Panc1 (cell line): ENCODE results near the gene C13orf46. TPM values are rescaled to one million over a fixed set of nuclear protein-coding genes. Genes with fewer than 3 reads are reported as not detected.

ENCODE experiments used
- ATAC-seq: fragments of 200-7000 bp; cut with Tn5 transposase; 2 replicates; pipeline ENCODE4 v1.9.1; 2020; ENCODE audit warnings: mild to moderate bottlenecking, moderate library complexity
- BruUV-seq: library from RNA; stranded (reverse); fragments of 400-500 nt; replicated peaks from 2 replicates; lab custom pipeline; 2021; lab: Mats Ljungman, UMichigan
- CTCF ChIA-PET: fragments of 300-600 bp; sonication (Branson Sonifier 250); formaldehyde crosslinking; loops from one replicate; lab custom pipeline; 2022; ENCODE audit warnings: antibody characterized with exemption; lab: Charles Lee
- POLR2A ChIA-PET: fragments of 300-600 bp; sonication (Branson Sonifier 250); formaldehyde crosslinking; loops from one replicate; lab custom pipeline; 2022; ENCODE audit warnings: antibody characterized with exemption; lab: Charles Lee
- DNase-seq: peaks from one replicate; pipeline ENCODE4 v3.0.0-alpha.2; 2010; ENCODE audit warnings: low read depth, low spot score
- H3K27ac ChIP-seq: 2 replicates; pipeline ENCODE4 v1.5.1; 2011; ENCODE audit warnings: mild to moderate bottlenecking, low read length, inconsistent platforms
- H3K27me3 ChIP-seq: fragments of 200-500 bp; sonication (Bioruptor generic); 2 replicates; pipeline ENCODE4 v1.6.0; 2014; ENCODE audit warnings: low read length, inconsistent platforms; ENCODE audit not compliant: control insufficient read depth, insufficient read depth
- H3K36me3 ChIP-seq: fragments of 200-500 bp; sonication (Bioruptor generic); 2 replicates; pipeline ENCODE4 v1.5.1; 2014; ENCODE audit warnings: inconsistent platforms, mild to moderate bottlenecking, low read length, moderate library complexity; ENCODE audit not compliant: control insufficient read depth, insufficient read depth
- H3K4me1 ChIP-seq: 2 replicates; pipeline ENCODE4 v1.5.1; 2011; ENCODE audit warnings: inconsistent platforms, mild to moderate bottlenecking, low read length, moderate library complexity; ENCODE audit not compliant: control insufficient read depth, insufficient read depth
- H3K4me3 ChIP-seq, 2 experiments: 2 replicates each; pipeline ENCODE4 v1.5.1; 2011 to 2012; ENCODE audit warnings: low read depth in 2 of 2, low read length in 2 of 2, mild to moderate bottlenecking in 2 of 2, inconsistent platforms in 1 of 2, moderate library complexity in 1 of 2
- H3K9me3 ChIP-seq: fragments of 200-500 bp; sonication (Bioruptor generic); 2 replicates; pipeline ENCODE4 v1.5.1; 2014; ENCODE audit warnings: low read depth, mild to moderate bottlenecking, inconsistent platforms, low read length, moderate library complexity; ENCODE audit not compliant: control insufficient read depth, insufficient read depth
- CTCF ChIP-seq: fragments of 450-650 bp; IDR thresholded peaks from 2 replicates; pipeline ENCODE4 v1.5.1; 2017; ENCODE audit warnings: mild to moderate bottlenecking
- POLR2AphosphoS5 ChIP-seq: IDR thresholded peaks from 2 replicates; pipeline ENCODE4 v1.6.1; 2012; ENCODE audit warnings: mild to moderate bottlenecking, low read depth, low read length, moderate library complexity
- SIN3A ChIP-seq: IDR thresholded peaks from 2 replicates; pipeline ENCODE4 v1.6.1; 2012; ENCODE audit warnings: low read depth, mild to moderate bottlenecking, low read length, moderate library complexity, borderline replicate concordance; ENCODE audit not compliant: insufficient read depth
- TCF7L2 ChIP-seq: IDR thresholded peaks from 2 replicates; pipeline ENCODE4 v1.6.1; 2011; ENCODE audit warnings: mild to moderate bottlenecking, low read depth, low read length, inconsistent platforms
- in situ Hi-C: cut with HindIII; loops from 2 replicates; pipeline ENCODE4 v1.10.0; 2016; ENCODE audit warnings: low sequenced_read_pairs, low pct_unique_long_range_greater_than_20kb
- intact Hi-C: fragments of 100-400 bp; cut with micrococcal nuclease; formaldehyde crosslinking; loops from one replicate; pipeline ENCODE4 v1.10.0; 2022; ENCODE audit not compliant: unreplicated experiment
- total RNA-seq: library from RNA; stranded (reverse); gene quantifications from one replicate; pipeline ENCODE4 v1.2.1, GENCODE V29; 2021; ENCODE audit not compliant: unreplicated experiment
- TF ChIP-seq, protein P1 (sequence below), 2 experiments: IDR thresholded peaks; 2 replicates each; pipeline ENCODE4 v1.6.1; 2011 to 2012; ENCODE audit warnings: low read depth in 2 of 2, control low read depth in 1 of 2, low read length in 1 of 2, mild to moderate bottlenecking in 1 of 2, moderate library complexity in 1 of 2; ENCODE audit not compliant: insufficient read depth in 1 of 2

Gene C13orf46
- total RNA-seq, 1 experiment from 2014 or later, result 2.6 TPM

DNA sequence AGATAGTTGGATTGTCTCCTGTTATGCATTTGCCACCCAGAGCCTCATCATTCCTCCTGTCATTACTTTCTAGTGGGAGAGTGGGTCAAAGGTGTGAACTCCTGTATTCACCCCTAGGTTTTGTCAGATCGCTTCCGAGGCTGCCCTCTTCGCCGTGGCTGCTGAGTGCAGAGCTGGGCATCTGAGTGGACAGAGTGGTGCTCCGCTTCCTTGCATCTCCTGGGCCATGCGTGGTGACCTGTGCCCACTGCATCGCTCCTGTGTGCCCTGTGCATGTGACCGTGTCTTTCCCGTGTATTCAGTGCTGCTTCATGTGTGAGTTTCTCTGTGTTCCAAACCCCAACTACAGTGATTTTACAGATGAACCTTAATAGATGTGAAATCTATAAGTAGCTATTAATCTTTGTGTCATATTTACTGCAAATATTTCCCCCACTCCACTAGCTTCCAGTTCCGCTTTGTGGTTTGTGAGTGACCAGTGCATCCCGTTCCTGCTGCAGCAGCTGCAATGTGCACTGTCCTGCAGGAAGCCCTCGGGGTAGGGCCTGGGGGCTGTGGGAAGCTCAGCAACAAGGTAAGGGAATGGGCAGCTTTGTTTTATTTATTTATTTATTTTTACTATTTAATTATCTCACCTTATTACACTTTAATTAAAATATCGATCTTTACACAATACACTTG lies 53.1 kb downstream of the C13orf46 start:
- TF ChIP-seq POLR2AphosphoS5, result no peak
- TF ChIP-seq, protein P1, sequence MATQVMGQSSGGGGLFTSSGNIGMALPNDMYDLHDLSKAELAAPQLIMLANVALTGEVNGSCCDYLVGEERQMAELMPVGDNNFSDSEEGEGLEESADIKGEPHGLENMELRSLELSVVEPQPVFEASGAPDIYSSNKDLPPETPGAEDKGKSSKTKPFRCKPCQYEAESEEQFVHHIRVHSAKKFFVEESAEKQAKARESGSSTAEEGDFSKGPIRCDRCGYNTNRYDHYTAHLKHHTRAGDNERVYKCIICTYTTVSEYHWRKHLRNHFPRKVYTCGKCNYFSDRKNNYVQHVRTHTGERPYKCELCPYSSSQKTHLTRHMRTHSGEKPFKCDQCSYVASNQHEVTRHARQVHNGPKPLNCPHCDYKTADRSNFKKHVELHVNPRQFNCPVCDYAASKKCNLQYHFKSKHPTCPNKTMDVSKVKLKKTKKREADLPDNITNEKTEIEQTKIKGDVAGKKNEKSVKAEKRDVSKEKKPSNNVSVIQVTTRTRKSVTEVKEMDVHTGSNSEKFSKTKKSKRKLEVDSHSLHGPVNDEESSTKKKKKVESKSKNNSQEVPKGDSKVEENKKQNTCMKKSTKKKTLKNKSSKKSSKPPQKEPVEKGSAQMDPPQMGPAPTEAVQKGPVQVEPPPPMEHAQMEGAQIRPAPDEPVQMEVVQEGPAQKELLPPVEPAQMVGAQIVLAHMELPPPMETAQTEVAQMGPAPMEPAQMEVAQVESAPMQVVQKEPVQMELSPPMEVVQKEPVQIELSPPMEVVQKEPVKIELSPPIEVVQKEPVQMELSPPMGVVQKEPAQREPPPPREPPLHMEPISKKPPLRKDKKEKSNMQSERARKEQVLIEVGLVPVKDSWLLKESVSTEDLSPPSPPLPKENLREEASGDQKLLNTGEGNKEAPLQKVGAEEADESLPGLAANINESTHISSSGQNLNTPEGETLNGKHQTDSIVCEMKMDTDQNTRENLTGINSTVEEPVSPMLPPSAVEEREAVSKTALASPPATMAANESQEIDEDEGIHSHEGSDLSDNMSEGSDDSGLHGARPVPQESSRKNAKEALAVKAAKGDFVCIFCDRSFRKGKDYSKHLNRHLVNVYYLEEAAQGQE (IDR thresholded peaks at IDR 0.05; ENCODE audit: insufficient read depth in 1 of 2, low read depth in 2 of 2, low read length in 1 of 2), result no peak
- TF ChIP-seq TCF7L2, result no peak
- no peak for TF ChIP-seq CTCF
- TF ChIP-seq SIN3A, result no peak
- ChIA-PET POLR2A (interaction anchor here (0.7 kb wide), 1 partner anchor 111 kb away, joined by 4 read pairs; no protein-coding TSS in a partner anchor), CTCF (no interaction called here)
- no peaks in the 10 kb centered on the region for H3K27me3 ChIP-seq
- no peak overlapping the region for H3K4me3 ChIP-seq
- ATAC-seq, result no peak
- no peak for DNase-seq
- in situ Hi-C loops, result no loop called here
- no peaks in the 10 kb centered on the region for H3K4me1 ChIP-seq
- no TSS peak for BruUV-seq
- intact Hi-C loops, result no loop called here
- no peaks in the 10 kb centered on the region; the same call in 1 of the 2 replicates for H3K9me3 ChIP-seq
- no peak overlapping the region for H3K27ac ChIP-seq
- no peaks in the 10 kb centered on the region for H3K36me3 ChIP-seq

DNA sequence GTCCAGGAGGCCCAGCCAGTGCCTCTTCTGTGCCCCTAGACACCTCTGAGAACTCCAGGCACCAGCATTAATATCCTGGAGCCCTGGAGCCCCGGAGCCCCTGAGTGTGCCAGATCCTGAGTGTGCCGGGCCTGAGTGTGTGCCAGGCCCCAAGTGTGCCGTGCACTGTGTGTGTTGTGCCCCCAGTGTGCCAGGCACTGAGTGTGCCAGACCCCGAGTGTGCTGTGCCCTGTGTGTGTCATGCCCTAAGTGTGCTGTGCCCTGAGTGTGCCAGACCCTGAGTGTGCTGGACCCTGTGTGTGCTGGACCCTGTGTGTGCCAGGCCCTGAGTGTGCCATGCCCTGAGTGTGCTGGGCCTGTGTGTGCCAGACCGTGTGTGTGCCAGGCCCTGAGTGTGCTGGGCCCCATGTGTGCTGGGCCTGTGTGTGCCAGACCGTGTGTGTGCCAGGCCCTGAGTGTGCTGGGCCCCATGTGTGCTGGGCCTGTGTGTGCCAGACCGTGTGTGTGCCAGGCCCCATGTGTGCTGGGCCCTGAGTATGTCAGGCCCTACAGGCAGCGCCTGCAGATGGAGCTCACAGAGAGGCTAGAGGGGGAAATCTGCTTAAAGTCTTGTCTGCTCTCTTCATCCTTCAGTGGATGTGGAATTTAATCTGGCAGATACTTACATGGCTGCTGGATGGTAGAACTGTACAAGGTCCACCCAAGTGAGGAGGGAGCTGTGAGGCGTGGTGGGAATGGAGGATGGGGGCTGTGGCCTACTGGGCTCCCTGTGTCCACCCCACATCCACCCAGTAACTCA lies 53.9 kb downstream of the C13orf46 start:
- Histone ChIP-seq H3K4me1 (no peaks in the 10 kb centered on the region), H3K4me3 (no peak overlapping the region), H3K9me3 (no peaks in the 10 kb centered on the region; the same call in 1 of the 2 replicates), H3K27me3 (no peaks in the 10 kb centered on the region), H3K36me3 (no peaks in the 10 kb centered on the region), H3K27ac (no peak overlapping the region)
- peak; percentile 36; the same call in 1 of the 2 replicates for ATAC-seq
- DNase-seq, result no peak
- BruUV-seq, result no TSS peak
- ChIA-PET POLR2A (interaction anchor here (0.7 kb wide), 1 partner anchor 110 kb away, joined by 4 read pairs; no protein-coding TSS in a partner anchor), CTCF (no interaction called here)
- intact Hi-C loops (no loop called here), in situ Hi-C loops (no loop called here)
- TF ChIP-seq, protein P1 (IDR thresholded peaks at IDR 0.05; ENCODE audit: insufficient read depth in 1 of 2, low read depth in 2 of 2, low read length in 1 of 2), result no peak
- TF ChIP-seq POLR2AphosphoS5, result no peak
- TF ChIP-seq SIN3A, result no peak
- no peak for TF ChIP-seq CTCF
- TF ChIP-seq TCF7L2, result no peak
